ENCODE data around the gene RFC1. TPM values are rescaled to one million over a fixed set of nuclear protein-coding genes. Genes with fewer than 3 reads are reported as not detected.

RFC1 gene
- total and polyA plus RNA-seq, 9 of the 15 experiments (the other 6 are each of a cell fraction or from before 2014, with no cell fraction given): 16.8 to 85.6 (median 45.2) TPM

- TF ChIP-seq YY1 (IDR thresholded peaks at IDR 0.05; ENCODE audit: borderline replicate concordance in 1 of 3, control insufficient read depth in 1 of 3, extremely low read depth in 1 of 3, insufficient read depth in 3 of 3, insufficient read length in 1 of 3, insufficient replicate concordance in 2 of 3, low read depth in 1 of 3, low read length in 2 of 3) (peak; percentile 15 to 76 (median 75)), ELK3 (CRISPR knock-in tag; IDR thresholded peaks at IDR 0.05) (no peak), SIN3A (IDR thresholded peaks at IDR 0.05; ENCODE audit: borderline replicate concordance in 2 of 2, control insufficient read depth in 1 of 2, low read depth in 2 of 2, low read length in 2 of 2) (peak in 1 of 2 experiments; percentile 44; a peak in 1 of 4 replicates), RREB1 (CRISPR knock-in tag; IDR thresholded peaks at IDR 0.05) (peak; percentile 34; the same call in 1 of the 2 replicates), RBM14 (IDR thresholded peaks at IDR 0.05; ENCODE audit: borderline replicate concordance, insufficient read depth, low read depth, low read length) (no peak), SUPT5H (IDR thresholded peaks at IDR 0.05) (peak; percentile 86), NCOR1 (IDR thresholded peaks at IDR 0.05) (0 out of 2 replicates have a peak, but pooled peaks have one; percentile 34), LARP7 (IDR thresholded peaks at IDR 0.05) (no peak), CBFB (CRISPR knock-in tag; IDR thresholded peaks at IDR 0.05) (peak; percentile 78; the same call in 1 of the 2 replicates), HSF4 (CRISPR knock-in tag; IDR thresholded peaks at IDR 0.05; ENCODE audit: borderline replicate concordance) (no peak), MIER1 (IDR thresholded peaks at IDR 0.05; ENCODE audit: low read depth) (no peak), XRCC5 (IDR thresholded peaks at IDR 0.05; ENCODE audit: low read depth, low read length) (0 out of 2 replicates have a peak, but pooled peaks have one; percentile 44), SRSF1 (IDR thresholded peaks at IDR 0.05; ENCODE audit: low read depth, low read length) (no peak), WHSC1 (IDR thresholded peaks at IDR 0.05; ENCODE audit: low read length) (no peak), NFRKB (IDR thresholded peaks at IDR 0.05; ENCODE audit: low read depth) (0 out of 2 replicates have a peak, but pooled peaks have one; percentile 78), PHF20 (IDR thresholded peaks at IDR 0.05; ENCODE audit: partially characterized antibody) (peak; percentile 96), PHB (CRISPR knock-in tag; IDR thresholded peaks at IDR 0.05) (no peak), ATF1 (CRISPR knock-in tag; IDR thresholded peaks at IDR 0.05) (peak; percentile 95), ATF1 (tag; IDR thresholded peaks at IDR 0.05) (peak; percentile 99), KAT7 (CRISPR knock-in tag; IDR thresholded peaks at IDR 0.05; ENCODE audit: borderline replicate concordance) (peak; percentile 97), ZC3H8 (IDR thresholded peaks at IDR 0.05) (no peak), ILF3 (IDR thresholded peaks at IDR 0.05; ENCODE audit: borderline replicate concordance) (no peak)
Observed at GRCh38 chr4:39365830-39366771, at the start of gene RFC1 (continued).
